Keratinocyte (primary cell): ENCODE measurements around the gene SLC12A3. TPM values are rescaled to one million over a fixed set of nuclear protein-coding genes. Genes with fewer than 3 reads are reported as not detected.

Source experiments
- DNase-seq: peaks from one replicate; pipeline ENCODE4 v3.0.0-alpha.2; 2011; ENCODE audit warnings: low read depth, missing footprints, low spot score
- FAIRE-seq: peaks from 2 replicates; lab custom pipeline; 2011; peaks lifted over from hg19 to GRCh38; lab: Jason Lieb, UNC
- H2AFZ ChIP-seq: 2 replicates; pipeline ENCODE4 v1.6.0; 2012; ENCODE audit warnings: low read length, control low read depth, inconsistent platforms; ENCODE audit not compliant: control insufficient read depth
- H3K27ac ChIP-seq: 2 replicates; pipeline ENCODE4 v1.5.1; 2011; ENCODE audit warnings: low read length; ENCODE audit not compliant: control insufficient read depth, insufficient read depth
- H3K27me3 ChIP-seq: 3 replicates; pipeline ENCODE4 v1.6.0; 2011; ENCODE audit warnings: low read length; ENCODE audit not compliant: control insufficient read depth, insufficient read depth; ENCODE audit errors: extremely low read depth
- H3K36me3 ChIP-seq, 2 experiments: 2 replicates in 1 of 2; 3 replicates in 1 of 2; pipeline ENCODE4 v1.5.1; 2011; ENCODE audit warnings: low read length in 2 of 2, mild to moderate bottlenecking in 1 of 2; ENCODE audit not compliant: control insufficient read depth in 2 of 2, insufficient read depth in 2 of 2; ENCODE audit errors: extremely low read depth in 1 of 2
- H3K4me1 ChIP-seq: 3 replicates; pipeline ENCODE4 v1.5.1; 2011; ENCODE audit warnings: low read length; ENCODE audit not compliant: control insufficient read depth, insufficient read depth; ENCODE audit errors: extremely low read depth
- H3K4me2 ChIP-seq: 3 replicates; pipeline ENCODE4 v1.6.0; 2011; ENCODE audit warnings: low read depth, low read length; ENCODE audit not compliant: control insufficient read depth, insufficient read depth; ENCODE audit errors: extremely low read depth
- H3K4me3 ChIP-seq, 3 experiments: fragments of 200-600 bp in 1 of 3; sonication (generic) in 1 of 3; 2 replicates in 2 of 3; 3 replicates in 1 of 3; pipeline ENCODE4 v1.5.1; 2011 to 2016; ENCODE audit warnings: low read length in 3 of 3, mild to moderate bottlenecking in 3 of 3, control low read depth in 2 of 3, inconsistent platforms in 1 of 3, low read depth in 1 of 3, mixed read lengths in 1 of 3, mixed run types in 1 of 3, moderate library complexity in 1 of 3; ENCODE audit not compliant: control insufficient read depth in 2 of 3, insufficient read depth in 2 of 3; ENCODE audit errors: extremely low read depth in 1 of 3
- H3K79me2 ChIP-seq: 2 replicates; pipeline ENCODE4 v1.6.0; 2012; ENCODE audit warnings: low read length; ENCODE audit not compliant: control insufficient read depth, insufficient read depth
- H3K9ac ChIP-seq: 3 replicates; pipeline ENCODE4 v1.6.0; 2011; ENCODE audit warnings: low read length; ENCODE audit not compliant: control insufficient read depth, insufficient read depth; ENCODE audit errors: extremely low read depth
- H3K9me1 ChIP-seq: 3 replicates; pipeline ENCODE4 v1.6.0; 2011; ENCODE audit warnings: low read length; ENCODE audit not compliant: control insufficient read depth, insufficient read depth; ENCODE audit errors: extremely low read depth
- H3K9me3 ChIP-seq: 2 replicates; pipeline ENCODE4 v1.5.1; 2012; ENCODE audit warnings: low read depth, low read length; ENCODE audit not compliant: control insufficient read depth
- H4K20me1 ChIP-seq: 3 replicates; pipeline ENCODE4 v1.6.0; 2011; ENCODE audit warnings: low read length; ENCODE audit not compliant: control insufficient read depth, insufficient read depth; ENCODE audit errors: extremely low read depth
- EZH2 ChIP-seq: IDR thresholded peaks from one replicate; pipeline ENCODE4 v1.6.1; 2012; ENCODE audit warnings: inconsistent platforms, mild to moderate bottlenecking, low read length, moderate library complexity
- dilution Hi-C: fragments of 300-500 bp; cut with MboI; formaldehyde crosslinking; loops from one replicate; pipeline ENCODE4 v1.7.0; 2020; ENCODE audit warnings: low sequenced_read_pairs; ENCODE audit not compliant: extremely low pct_ligation_motif_present
- polyA plus RNA-seq, 5 experiments: library from polyadenylated mRNA; depleted of rRNA in 3 of 5; stranded (reverse) in 3 of 5; stranded (forward) in 1 of 5; unstranded in 1 of 5; fragments of >200 nt; gene quantifications; 1 replicate in 1 of 5; 2 replicates in 3 of 5; 3 replicates in 1 of 5; pipeline versions ENCODE4 v1.2.1 to v1.2.3, GENCODE V29; 2011 to 2012; ENCODE audit warnings: missing spikeins in 2 of 5, low read depth in 1 of 5, low replicate concordance in 1 of 5
- TF ChIP-seq, protein P1 (sequence below), 3 experiments: IDR thresholded peaks in 1 of 3; conservative IDR thresholded peaks in 1 of 3; optimal IDR thresholded peaks in 1 of 3; 2 replicates in 2 of 3; 3 replicates in 1 of 3; pipeline versions ENCODE3 to v1.5.1; 2011; ENCODE audit warnings: low read length in 3 of 3, mild to moderate bottlenecking in 3 of 3, moderate library complexity in 2 of 3, control low read depth in 1 of 3, inconsistent platforms in 1 of 3; ENCODE audit not compliant: insufficient read depth in 2 of 3; ENCODE audit errors: extremely low read depth in 1 of 3

The SLC12A3 gene
- polyA plus RNA-seq, 1 donor (not counting 4 experiments of a cell fraction or from before 2014, with no cell fraction given), result not detected

DNA sequence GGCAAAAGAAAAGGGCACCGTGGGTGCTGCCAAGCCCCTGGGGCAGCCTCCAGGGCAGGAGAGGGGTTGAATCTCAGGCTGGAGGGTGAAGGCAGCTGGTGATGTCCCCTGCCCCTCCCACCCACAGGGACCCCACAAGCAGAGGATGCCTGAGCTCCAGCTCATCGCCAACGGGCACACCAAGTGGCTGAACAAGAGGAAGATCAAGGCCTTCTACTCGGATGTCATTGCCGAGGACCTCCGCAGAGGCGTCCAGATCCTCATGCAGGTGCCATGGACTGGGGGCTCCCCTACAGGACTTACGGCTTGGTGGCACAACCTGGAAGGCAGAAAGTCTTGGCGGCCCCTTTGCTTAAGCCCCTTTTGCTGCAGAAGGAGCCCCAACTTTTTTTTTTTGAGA lies 21.8 kb downstream of the SLC12A3 start:
- Histone ChIP-seq H3K9ac (no peak overlapping the region), H3K4me1 (no peaks in the 10 kb centered on the region), H4K20me1 (no peaks in the 10 kb centered on the region), H3K4me3 (no peak overlapping the region), H3K9me3 (no peaks in the 10 kb centered on the region), H3K4me2 (no peak overlapping the region), H3K79me2 (no peaks in the 10 kb centered on the region), H3K27ac (no peak overlapping the region), H3K36me3 (no peaks in the 10 kb centered on the region), H3K9me1 (no peaks in the 10 kb centered on the region), H2AFZ (no peak overlapping the region), H3K27me3 (no peaks in the 10 kb centered on the region)
- TF ChIP-seq, protein P1, sequence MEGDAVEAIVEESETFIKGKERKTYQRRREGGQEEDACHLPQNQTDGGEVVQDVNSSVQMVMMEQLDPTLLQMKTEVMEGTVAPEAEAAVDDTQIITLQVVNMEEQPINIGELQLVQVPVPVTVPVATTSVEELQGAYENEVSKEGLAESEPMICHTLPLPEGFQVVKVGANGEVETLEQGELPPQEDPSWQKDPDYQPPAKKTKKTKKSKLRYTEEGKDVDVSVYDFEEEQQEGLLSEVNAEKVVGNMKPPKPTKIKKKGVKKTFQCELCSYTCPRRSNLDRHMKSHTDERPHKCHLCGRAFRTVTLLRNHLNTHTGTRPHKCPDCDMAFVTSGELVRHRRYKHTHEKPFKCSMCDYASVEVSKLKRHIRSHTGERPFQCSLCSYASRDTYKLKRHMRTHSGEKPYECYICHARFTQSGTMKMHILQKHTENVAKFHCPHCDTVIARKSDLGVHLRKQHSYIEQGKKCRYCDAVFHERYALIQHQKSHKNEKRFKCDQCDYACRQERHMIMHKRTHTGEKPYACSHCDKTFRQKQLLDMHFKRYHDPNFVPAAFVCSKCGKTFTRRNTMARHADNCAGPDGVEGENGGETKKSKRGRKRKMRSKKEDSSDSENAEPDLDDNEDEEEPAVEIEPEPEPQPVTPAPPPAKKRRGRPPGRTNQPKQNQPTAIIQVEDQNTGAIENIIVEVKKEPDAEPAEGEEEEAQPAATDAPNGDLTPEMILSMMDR (optimal IDR thresholded peaks at IDR 0.05 in 1 of 3, IDR thresholded peaks at IDR 0.05 in 1 of 3, conservative IDR thresholded peaks at IDR 0.05 in 1 of 3; ENCODE audit: extremely low read depth in 1 of 3, insufficient read depth in 2 of 3, low read length in 3 of 3), result no peak
- no peak for TF ChIP-seq EZH2
- dilution Hi-C loops, result no loop called here
- FAIRE-seq (no peak), DNase-seq (no peak)

- Histone ChIP-seq H3K9me3 (no peaks in the 10 kb centered on the region), H3K36me3 (no peaks in the 10 kb centered on the region), H3K27ac (no peak overlapping the region), H3K27me3 (no peaks in the 10 kb centered on the region), H3K4me2 (no peak overlapping the region), H3K4me3 (no peak overlapping the region), H4K20me1 (no peaks in the 10 kb centered on the region), H3K4me1 (no peaks in the 10 kb centered on the region), H3K9me1 (no peaks in the 10 kb centered on the region), H2AFZ (no peak overlapping the region), H3K79me2 (no peaks in the 10 kb centered on the region), H3K9ac (no peak overlapping the region)
- no peak for FAIRE-seq
- dilution Hi-C loops, result no loop called here
- no peak for TF ChIP-seq EZH2
- TF ChIP-seq, protein P1 (optimal IDR thresholded peaks at IDR 0.05 in 1 of 3, IDR thresholded peaks at IDR 0.05 in 1 of 3, conservative IDR thresholded peaks at IDR 0.05 in 1 of 3; ENCODE audit: extremely low read depth in 1 of 3, insufficient read depth in 2 of 3, low read length in 3 of 3), result no peak
- no peak for DNase-seq
These were observed 23.8 kb downstream of the SLC12A3 start for GRCh38 chr16:56888806-56889205.
